Endothelial cell of umbilical vein (primary cell): ENCODE data around the gene TBATA. TPM values are rescaled to one million over a fixed set of nuclear protein-coding genes. Genes with fewer than 3 reads are reported as not detected.

Experiments
- BruUV-seq: library from RNA; stranded (reverse); fragments of 400-500 nt; replicated peaks from 2 replicates; lab custom pipeline; 2021; lab: Mats Ljungman, UMichigan
- CTCF ChIA-PET: fragments of 300-600, 350-600 bp; sonication (Branson Sonifier 250); formaldehyde crosslinking; loops from one replicate; lab custom pipeline; 2021; ENCODE audit warnings: antibody characterized with exemption, inconsistent platforms; lab: Charles Lee
- POLR2A ChIA-PET: fragments of 300-600, 350-600 bp; sonication (Branson Sonifier 250); formaldehyde crosslinking; loops from one replicate; lab custom pipeline; 2021; ENCODE audit warnings: antibody characterized with exemption, inconsistent platforms; lab: Charles Lee
- DNase-seq: peaks from one replicate; pipeline ENCODE4 v3.0.0-alpha.2; 2011; ENCODE audit warnings: low read depth, low spot score
- FAIRE-seq: peaks from 2 replicates; lab custom pipeline; 2011; peaks lifted over from hg19 to GRCh38; lab: Jason Lieb, UNC
- H2AFZ ChIP-seq: 2 replicates; pipeline ENCODE4 v1.6.0; 2012; ENCODE audit warnings: low read depth, low read length, control low read depth, inconsistent platforms
- H3K27ac ChIP-seq: 2 replicates; pipeline ENCODE4 v1.5.1; 2011; ENCODE audit warnings: low read depth, mild to moderate bottlenecking, control low read depth, low read length, moderate library complexity; ENCODE audit not compliant: insufficient read depth
- H3K27me3 ChIP-seq, 2 experiments: 2 replicates each; pipeline versions ENCODE4 v1.6.0 to v1.6.1; 2011; ENCODE audit warnings: low read length in 2 of 2, mixed read lengths in 1 of 2; ENCODE audit not compliant: control insufficient read depth in 2 of 2, insufficient read depth in 2 of 2
- H3K36me3 ChIP-seq, 2 experiments: 2 replicates in 1 of 2; 3 replicates in 1 of 2; pipeline ENCODE4 v1.5.1; 2011; ENCODE audit warnings: low read length in 2 of 2, mild to moderate bottlenecking in 1 of 2, moderate library complexity in 1 of 2; ENCODE audit not compliant: control insufficient read depth in 2 of 2, insufficient read depth in 2 of 2; ENCODE audit errors: extremely low read depth in 1 of 2
- H3K4me1 ChIP-seq: 3 replicates; pipeline ENCODE4 v1.5.1; 2011; ENCODE audit warnings: mild to moderate bottlenecking, low read length; ENCODE audit not compliant: control insufficient read depth, insufficient read depth; ENCODE audit errors: extremely low read depth
- H3K4me2 ChIP-seq: 2 replicates; pipeline ENCODE4 v1.6.1; 2011; ENCODE audit warnings: low read length, control low read depth, mixed read lengths; ENCODE audit not compliant: insufficient read depth
- H3K4me3 ChIP-seq, 3 experiments: fragments of 200-600 bp in 1 of 3; sonication (generic), shearing (Covaris generic) in 1 of 3; replicated peaks in 1 of 3; 2 replicates each; pipeline ENCODE4 v1.5.1; 2011 to 2016; ENCODE audit warnings: control low read depth in 3 of 3, low read length in 3 of 3, mild to moderate bottlenecking in 2 of 3, inconsistent platforms in 1 of 3, low read depth in 1 of 3, moderate library complexity in 1 of 3; ENCODE audit not compliant: insufficient read depth in 1 of 3
- H3K79me2 ChIP-seq: 2 replicates; pipeline ENCODE4 v1.6.0; 2012; ENCODE audit warnings: low read length, inconsistent platforms; ENCODE audit not compliant: control insufficient read depth, insufficient read depth
- H3K9ac ChIP-seq: replicated peaks from 2 replicates; pipeline ENCODE3; 2011; ENCODE audit warnings: low read length, control low read depth; ENCODE audit not compliant: insufficient read depth; ENCODE audit errors: extremely low read depth
- H3K9me1 ChIP-seq: replicated peaks from 3 replicates; pipeline ENCODE4 v1.6.0; 2011; ENCODE audit warnings: mild to moderate bottlenecking, low read length; ENCODE audit not compliant: control insufficient read depth, insufficient read depth; ENCODE audit errors: extremely low read depth
- H3K9me3 ChIP-seq: replicated peaks from 2 replicates; pipeline ENCODE4 v1.5.1; 2012; ENCODE audit warnings: low read length, inconsistent platforms; ENCODE audit not compliant: control insufficient read depth, insufficient read depth
- H4K20me1 ChIP-seq: replicated peaks from 2 replicates; pipeline ENCODE3; 2011; ENCODE audit warnings: mild to moderate bottlenecking, low read length; ENCODE audit not compliant: control insufficient read depth, insufficient read depth; ENCODE audit errors: extremely low read depth
- EZH2 ChIP-seq: IDR thresholded peaks from 2 replicates; pipeline ENCODE4 v1.6.1; 2012; ENCODE audit warnings: borderline replicate concordance, low read depth, mild to moderate bottlenecking, moderate library complexity, low read length, inconsistent platforms; ENCODE audit not compliant: severe bottlenecking
- FOS ChIP-seq: IDR thresholded peaks from 2 replicates; pipeline ENCODE4 v1.6.1; 2011; ENCODE audit warnings: mild to moderate bottlenecking, low read length, moderate library complexity, borderline replicate concordance; ENCODE audit not compliant: insufficient read depth
- GATA2 ChIP-seq: IDR thresholded peaks from 2 replicates; pipeline ENCODE4 v1.7.0; 2011; ENCODE audit warnings: low read depth, mild to moderate bottlenecking, moderate library complexity, mixed read lengths, low read length; ENCODE audit not compliant: insufficient read length, insufficient read depth
- MYC ChIP-seq: IDR thresholded peaks from one replicate; pipeline ENCODE4 v1.6.1; 2011; ENCODE audit warnings: mild to moderate bottlenecking, low read depth, low read length
- POLR2A ChIP-seq: IDR thresholded peaks from 2 replicates; pipeline ENCODE4 v1.6.1; 2012; ENCODE audit warnings: low read depth, mild to moderate bottlenecking, control low read depth, low read length
- POLR2AphosphoS5 ChIP-seq: IDR thresholded peaks from 2 replicates; pipeline ENCODE4 v1.6.1; 2012; ENCODE audit warnings: low read depth, mild to moderate bottlenecking, control low read depth, low read length, moderate library complexity; ENCODE audit not compliant: insufficient read depth
- dilution Hi-C: fragments of 300-500 bp; cut with MboI; formaldehyde crosslinking; loops from one replicate; pipeline ENCODE4 v1.15.0; 2019; ENCODE audit warnings: low sequenced_read_pairs; ENCODE audit not compliant: extremely low pct_ligation_motif_present
- intact Hi-C: fragments of 100-400 bp; cut with micrococcal nuclease; formaldehyde crosslinking; loops from one replicate; pipeline ENCODE4 v1.10.0; 2022
- polyA plus RNA-seq, 4 experiments: library from polyadenylated mRNA; depleted of rRNA in 3 of 4; stranded (reverse) in 3 of 4; unstranded in 1 of 4; fragments of >200 nt; gene quantifications; 2 replicates each; pipeline versions ENCODE4 v1.2.1 to v1.2.3, GENCODE V29; 2011 to 2012; ENCODE audit warnings: missing spikeins in 1 of 4
- total RNA-seq: library from RNA; stranded (reverse); gene quantifications from 2 replicates; pipeline ENCODE4 v1.2.3, GENCODE V29; 2021
- TF ChIP-seq, protein P1 (sequence below): IDR thresholded peaks from 2 replicates; pipeline ENCODE4 v1.6.1; 2011; ENCODE audit not compliant: insufficient read depth, insufficient read length
- TF ChIP-seq, protein P2 (sequence below), 2 donors: IDR thresholded peaks; 1 replicate in 1 of 2; 2 replicates in 1 of 2; pipeline ENCODE4 v1.5.1; 2011; ENCODE audit warnings: low read length in 2 of 2, mild to moderate bottlenecking in 2 of 2, moderate library complexity in 2 of 2, control low read depth in 1 of 2, inconsistent platforms in 1 of 2, low read depth in 1 of 2; ENCODE audit not compliant: insufficient read depth in 1 of 2; ENCODE audit errors: extremely low read depth in 1 of 2

Gene TBATA
- total and polyA plus RNA-seq, 2 donors (not counting 3 experiments of a cell fraction or from before 2014, with no cell fraction given), result not detected

DNA sequence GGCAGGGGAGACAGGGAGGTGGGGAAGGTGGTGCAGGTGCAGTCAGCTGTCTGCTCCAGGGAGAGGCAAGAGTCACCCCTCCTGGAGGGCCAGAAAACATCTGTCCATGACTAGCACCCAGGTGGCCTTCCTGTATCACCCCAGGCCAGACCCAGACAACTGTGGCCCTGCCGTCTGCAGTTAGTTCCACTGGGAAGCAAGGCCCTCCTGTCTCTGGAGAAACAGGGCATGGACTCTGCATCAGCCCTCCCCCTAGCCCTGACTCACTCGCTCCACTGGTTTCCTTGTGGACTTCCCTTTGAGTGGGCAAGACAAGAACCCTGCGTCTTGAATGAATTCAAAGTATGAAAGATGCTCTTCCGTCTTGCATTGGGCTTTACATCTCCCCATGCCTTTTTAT is 12.6 kb downstream of the TBATA start:
- dilution Hi-C loops, result no loop called here
- no peak overlapping the region for H3K4me3 ChIP-seq
- POLR2A ChIA-PET, result no interaction called here
- no peaks in the 10 kb centered on the region for H3K9me1 ChIP-seq
- TF ChIP-seq FOS (no peak), POLR2AphosphoS5 (no peak), EZH2 (no peak), GATA2 (no peak), MYC (no peak), POLR2A (no peak)
- TF ChIP-seq, protein P1, sequence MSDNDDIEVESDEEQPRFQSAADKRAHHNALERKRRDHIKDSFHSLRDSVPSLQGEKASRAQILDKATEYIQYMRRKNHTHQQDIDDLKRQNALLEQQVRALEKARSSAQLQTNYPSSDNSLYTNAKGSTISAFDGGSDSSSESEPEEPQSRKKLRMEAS, result no peak
- TF ChIP-seq, protein P2, sequence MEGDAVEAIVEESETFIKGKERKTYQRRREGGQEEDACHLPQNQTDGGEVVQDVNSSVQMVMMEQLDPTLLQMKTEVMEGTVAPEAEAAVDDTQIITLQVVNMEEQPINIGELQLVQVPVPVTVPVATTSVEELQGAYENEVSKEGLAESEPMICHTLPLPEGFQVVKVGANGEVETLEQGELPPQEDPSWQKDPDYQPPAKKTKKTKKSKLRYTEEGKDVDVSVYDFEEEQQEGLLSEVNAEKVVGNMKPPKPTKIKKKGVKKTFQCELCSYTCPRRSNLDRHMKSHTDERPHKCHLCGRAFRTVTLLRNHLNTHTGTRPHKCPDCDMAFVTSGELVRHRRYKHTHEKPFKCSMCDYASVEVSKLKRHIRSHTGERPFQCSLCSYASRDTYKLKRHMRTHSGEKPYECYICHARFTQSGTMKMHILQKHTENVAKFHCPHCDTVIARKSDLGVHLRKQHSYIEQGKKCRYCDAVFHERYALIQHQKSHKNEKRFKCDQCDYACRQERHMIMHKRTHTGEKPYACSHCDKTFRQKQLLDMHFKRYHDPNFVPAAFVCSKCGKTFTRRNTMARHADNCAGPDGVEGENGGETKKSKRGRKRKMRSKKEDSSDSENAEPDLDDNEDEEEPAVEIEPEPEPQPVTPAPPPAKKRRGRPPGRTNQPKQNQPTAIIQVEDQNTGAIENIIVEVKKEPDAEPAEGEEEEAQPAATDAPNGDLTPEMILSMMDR (IDR thresholded peaks at IDR 0.05; ENCODE audit: extremely low read depth in 1 of 2, insufficient read depth in 1 of 2, low read depth in 1 of 2, low read length in 2 of 2), result no peak
- no peak for FAIRE-seq
- no peak overlapping the region for H3K4me2 ChIP-seq
- H3K4me1 ChIP-seq, result no peaks in the 10 kb centered on the region
- BruUV-seq, result no TSS peak
- CTCF ChIA-PET, result no interaction called here
- no peaks in the 10 kb centered on the region for H3K36me3 ChIP-seq
- no peak overlapping the region for H3K27ac ChIP-seq
- no peak overlapping the region for H2AFZ ChIP-seq
- no peaks in the 10 kb centered on the region for H4K20me1 ChIP-seq
- no peaks in the 10 kb centered on the region for H3K9me3 ChIP-seq
- H3K79me2 ChIP-seq, result no peaks in the 10 kb centered on the region
- H3K9ac ChIP-seq, result no peak overlapping the region
- H3K27me3 ChIP-seq, result peaks cover 2 to 3% of the 10 kb centered on the region in 2 experiments
- intact Hi-C loops, result no loop called here
- DNase-seq, result no peak
